ENCODE data around the gene MAP2K2.

Gene MAP2K2

GRCh38 chr19:4043966-4044715 lies 79.8 kb downstream of the MAP2K2 start:
- no peak for DNase-seq (ENCODE audit: low spot score)

- DNase-seq (ENCODE audit: low spot score) = no peak
Observed at GRCh38 chr19:4043401-4043800, 80.5 kb downstream of the MAP2K2 start.

- DNase-seq (ENCODE audit: low spot score) = no peak
Observed at GRCh38 chr19:4042731-4043082, 81.2 kb downstream of the MAP2K2 start.

- no peak for DNase-seq (ENCODE audit: low spot score)
Observed at GRCh38 chr19:4042064-4042730, 81.7 kb downstream of the MAP2K2 start.
